NB4 (cell line): ENCODE data around the gene ABCG1.

Experiments used
- POLR2A ChIP-seq: IDR thresholded peaks from 2 replicates; pipeline ENCODE4 v1.6.1; 2011; ENCODE audit warnings: mild to moderate bottlenecking; ENCODE audit not compliant: insufficient read length; ENCODE audit errors: extremely low read depth
- TF ChIP-seq, protein P1 (sequence below): IDR thresholded peaks from one replicate; pipeline ENCODE4 v1.5.1; 2012; ENCODE audit warnings: low read depth, low read length

DNA sequence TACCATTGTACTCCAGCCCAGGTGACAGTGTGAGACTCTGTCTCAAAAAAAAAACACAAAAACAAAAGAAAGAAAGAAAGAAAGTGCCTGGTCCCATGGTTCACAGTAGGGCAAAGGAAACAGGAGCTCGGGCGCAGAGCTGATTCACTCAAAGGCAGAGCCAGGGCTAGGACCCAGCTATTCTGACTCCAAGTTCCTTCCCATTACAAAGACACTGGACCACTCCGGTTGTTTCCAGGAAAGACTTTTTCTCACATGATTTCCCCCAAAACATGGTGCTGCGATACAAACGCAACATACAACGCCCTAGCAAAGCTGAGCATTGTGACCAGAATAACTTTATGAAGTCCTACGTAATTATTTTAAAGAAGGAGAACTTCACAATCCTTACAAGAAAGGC, 10.7 kb downstream of the ABCG1 start:
- TF ChIP-seq, protein P1, sequence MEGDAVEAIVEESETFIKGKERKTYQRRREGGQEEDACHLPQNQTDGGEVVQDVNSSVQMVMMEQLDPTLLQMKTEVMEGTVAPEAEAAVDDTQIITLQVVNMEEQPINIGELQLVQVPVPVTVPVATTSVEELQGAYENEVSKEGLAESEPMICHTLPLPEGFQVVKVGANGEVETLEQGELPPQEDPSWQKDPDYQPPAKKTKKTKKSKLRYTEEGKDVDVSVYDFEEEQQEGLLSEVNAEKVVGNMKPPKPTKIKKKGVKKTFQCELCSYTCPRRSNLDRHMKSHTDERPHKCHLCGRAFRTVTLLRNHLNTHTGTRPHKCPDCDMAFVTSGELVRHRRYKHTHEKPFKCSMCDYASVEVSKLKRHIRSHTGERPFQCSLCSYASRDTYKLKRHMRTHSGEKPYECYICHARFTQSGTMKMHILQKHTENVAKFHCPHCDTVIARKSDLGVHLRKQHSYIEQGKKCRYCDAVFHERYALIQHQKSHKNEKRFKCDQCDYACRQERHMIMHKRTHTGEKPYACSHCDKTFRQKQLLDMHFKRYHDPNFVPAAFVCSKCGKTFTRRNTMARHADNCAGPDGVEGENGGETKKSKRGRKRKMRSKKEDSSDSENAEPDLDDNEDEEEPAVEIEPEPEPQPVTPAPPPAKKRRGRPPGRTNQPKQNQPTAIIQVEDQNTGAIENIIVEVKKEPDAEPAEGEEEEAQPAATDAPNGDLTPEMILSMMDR, result no peak
- TF ChIP-seq POLR2A, result no peak
